SK-N-SH treated with all-trans-retinoic acid at 6 μM for 48 hours (cell line): ENCODE data around the gene DIP2B.
A peak's percentile ranks its signal among the peaks of the same experiment; 100 is the strongest.

Source experiments
- ATAC-seq: fragments of 200-7000 bp; cut with Tn5 transposase; 3 replicates; pipeline ENCODE4 v1.9.1; 2020; ENCODE audit warnings: mild to moderate bottlenecking, moderate library complexity
- ARNTL ChIP-seq: fragments of 450-650 bp; formaldehyde crosslinking; IDR thresholded peaks from 2 replicates; pipeline ENCODE4 v1.5.0; 2020; ENCODE audit warnings: low read depth, mild to moderate bottlenecking, moderate library complexity, borderline replicate concordance
- CREB5 ChIP-seq: fragments of 250-450 bp; sonication (Bioruptor Pico); IDR thresholded peaks from 2 replicates; pipeline ENCODE4 v1.5.1; 2020; ENCODE audit warnings: low read depth, mild to moderate bottlenecking, moderate library complexity
- CSDC2 ChIP-seq: fragments of 250-450 bp; sonication (Bioruptor Pico); IDR thresholded peaks from 2 replicates; pipeline ENCODE4 v1.5.0; 2020; ENCODE audit warnings: mild to moderate bottlenecking, moderate library complexity
- GLIS3 ChIP-seq: fragments of 250-450 bp; sonication (Bioruptor Pico); IDR thresholded peaks from 2 replicates; pipeline ENCODE4 v1.5.0; 2020; ENCODE audit warnings: mild to moderate bottlenecking, moderate library complexity
- ISL1 ChIP-seq: fragments of 250-450 bp; sonication (Bioruptor Pico); IDR thresholded peaks from 2 replicates; pipeline ENCODE4 v2.1.2; 2022; ENCODE audit warnings: mild to moderate bottlenecking, moderate library complexity
- OSR1 ChIP-seq: fragments of 250-450 bp; sonication (Bioruptor Pico); IDR thresholded peaks from 2 replicates; pipeline ENCODE4 v1.8.0; 2022; ENCODE audit warnings: moderate library complexity, mild to moderate bottlenecking, inconsistent platforms
- PPARA ChIP-seq: fragments of 250-450 bp; sonication (Bioruptor Pico); IDR thresholded peaks from 2 replicates; pipeline ENCODE4 v1.5.0; 2020; ENCODE audit warnings: mild to moderate bottlenecking, borderline replicate concordance
- RARB ChIP-seq: fragments of 250-450 bp; sonication (Bioruptor Pico); IDR thresholded peaks from 2 replicates; pipeline ENCODE4 v1.8.0; 2021; ENCODE audit warnings: mild to moderate bottlenecking, moderate library complexity
- SNAI2 ChIP-seq: fragments of 250-450 bp; sonication (Bioruptor Pico); IDR thresholded peaks from 2 replicates; pipeline ENCODE4 v1.5.0; 2020; ENCODE audit warnings: mild to moderate bottlenecking, moderate library complexity
- TCF4 ChIP-seq: fragments of 250-450 bp; sonication (Bioruptor Pico); IDR thresholded peaks from 2 replicates; pipeline ENCODE4 v1.8.0; 2021; ENCODE audit warnings: mild to moderate bottlenecking, moderate library complexity, borderline replicate concordance
- TSHZ2 ChIP-seq: fragments of 250-450 bp; sonication (Bioruptor Pico); IDR thresholded peaks from 2 replicates; pipeline ENCODE4 v1.5.0; 2020; ENCODE audit warnings: mild to moderate bottlenecking, moderate library complexity
- ZNF565 ChIP-seq: fragments of 450-650 bp; formaldehyde crosslinking; conservative IDR thresholded peaks from 2 replicates; pipeline ENCODE4 v1.5.0; 2020; ENCODE audit warnings: low read depth, mild to moderate bottlenecking, moderate library complexity
- ZNF70 ChIP-seq: fragments of 450-650 bp; formaldehyde crosslinking; IDR thresholded peaks from 2 replicates; pipeline ENCODE4 v1.5.0; 2020; ENCODE audit warnings: mild to moderate bottlenecking, moderate library complexity
- ZNF8 ChIP-seq: fragments of 450-650 bp; formaldehyde crosslinking; IDR thresholded peaks from 2 replicates; pipeline ENCODE4 v1.5.0; 2020; ENCODE audit warnings: mild to moderate bottlenecking, moderate library complexity
- TF ChIP-seq, protein P1 (sequence below): fragments of 250-450 bp; sonication (Bioruptor Pico); IDR thresholded peaks from 2 replicates; pipeline ENCODE4 v1.8.0; 2021; ENCODE audit warnings: low read depth, mild to moderate bottlenecking, moderate library complexity, borderline replicate concordance
- TF ChIP-seq, protein P2 (sequence below): fragments of 250-450 bp; sonication (Bioruptor Pico); IDR thresholded peaks from 2 replicates; pipeline ENCODE4 v1.5.1; 2021; ENCODE audit warnings: mild to moderate bottlenecking, moderate library complexity
- TF ChIP-seq, protein P3 (sequence below): fragments of 250-450 bp; sonication (Bioruptor Pico); IDR thresholded peaks from 2 replicates; pipeline ENCODE4 v1.8.0; 2020; ENCODE audit warnings: mild to moderate bottlenecking, moderate library complexity, borderline replicate concordance

The DIP2B gene

GRCh38 chr12:50617657-50618056, 112.9 kb downstream of the DIP2B start:
- no peak for TF ChIP-seq SNAI2
- TF ChIP-seq ZNF565 (CRISPR knock-in tag): no peak
- no peak for TF ChIP-seq CSDC2
- ATAC-seq: no peak

GRCh38 chr12:50618864-50619609, 114.3 kb downstream of the DIP2B start:
- peak; percentile 19; the same call in 2 of the 3 replicates for ATAC-seq
- TF ChIP-seq ZNF8 (CRISPR knock-in tag) (no peak), ISL1 (CRISPR knock-in tag) (peak; percentile 53; the same call in 1 of the 2 replicates)
- TF ChIP-seq, protein P1, sequence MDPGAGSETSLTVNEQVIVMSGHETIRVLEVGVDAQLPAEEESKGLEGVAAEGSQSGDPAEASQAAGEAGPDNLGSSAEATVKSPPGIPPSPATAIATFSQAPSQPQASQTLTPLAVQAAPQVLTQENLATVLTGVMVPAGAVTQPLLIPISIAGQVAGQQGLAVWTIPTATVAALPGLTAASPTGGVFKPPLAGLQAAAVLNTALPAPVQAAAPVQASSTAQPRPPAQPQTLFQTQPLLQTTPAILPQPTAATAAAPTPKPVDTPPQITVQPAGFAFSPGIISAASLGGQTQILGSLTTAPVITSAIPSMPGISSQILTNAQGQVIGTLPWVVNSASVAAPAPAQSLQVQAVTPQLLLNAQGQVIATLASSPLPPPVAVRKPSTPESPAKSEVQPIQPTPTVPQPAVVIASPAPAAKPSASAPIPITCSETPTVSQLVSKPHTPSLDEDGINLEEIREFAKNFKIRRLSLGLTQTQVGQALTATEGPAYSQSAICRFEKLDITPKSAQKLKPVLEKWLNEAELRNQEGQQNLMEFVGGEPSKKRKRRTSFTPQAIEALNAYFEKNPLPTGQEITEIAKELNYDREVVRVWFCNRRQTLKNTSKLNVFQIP (CRISPR knock-in tag): no peak

DNA sequence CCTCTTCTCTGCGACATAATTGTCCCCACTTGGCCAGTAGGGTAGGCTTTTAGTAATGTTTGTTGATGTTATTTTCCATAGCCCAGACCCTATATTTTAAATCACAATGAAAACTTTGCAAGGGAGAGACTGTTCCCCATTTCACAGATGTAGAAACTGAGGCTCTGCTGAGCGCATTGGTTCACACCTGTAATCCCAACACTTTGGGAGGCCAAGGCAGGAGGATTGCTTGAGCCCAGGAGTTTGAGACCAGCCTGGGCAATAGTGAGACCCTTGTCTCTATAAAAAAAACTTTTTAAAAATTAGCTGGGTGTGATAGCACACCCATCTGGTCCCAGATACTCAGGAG, 114.8 kb downstream of the DIP2B start:
- TF ChIP-seq CREB5 (CRISPR knock-in tag): no peak
- no peak for TF ChIP-seq TCF4
- TF ChIP-seq ISL1 (CRISPR knock-in tag): 0 out of 2 replicates have a peak, but pooled peaks have one; percentile 1
- TF ChIP-seq, protein P2, sequence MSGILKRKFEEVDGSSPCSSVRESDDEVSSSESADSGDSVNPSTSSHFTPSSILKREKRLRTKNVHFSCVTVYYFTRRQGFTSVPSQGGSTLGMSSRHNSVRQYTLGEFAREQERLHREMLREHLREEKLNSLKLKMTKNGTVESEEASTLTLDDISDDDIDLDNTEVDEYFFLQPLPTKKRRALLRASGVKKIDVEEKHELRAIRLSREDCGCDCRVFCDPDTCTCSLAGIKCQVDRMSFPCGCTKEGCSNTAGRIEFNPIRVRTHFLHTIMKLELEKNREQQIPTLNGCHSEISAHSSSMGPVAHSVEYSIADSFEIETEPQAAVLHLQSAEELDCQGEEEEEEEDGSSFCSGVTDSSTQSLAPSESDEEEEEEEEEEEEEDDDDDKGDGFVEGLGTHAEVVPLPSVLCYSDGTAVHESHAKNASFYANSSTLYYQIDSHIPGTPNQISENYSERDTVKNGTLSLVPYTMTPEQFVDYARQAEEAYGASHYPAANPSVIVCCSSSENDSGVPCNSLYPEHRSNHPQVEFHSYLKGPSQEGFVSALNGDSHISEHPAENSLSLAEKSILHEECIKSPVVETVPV (CRISPR knock-in tag): no peak
- TF ChIP-seq PPARA (CRISPR knock-in tag): no peak
- no peak for ATAC-seq

DNA sequence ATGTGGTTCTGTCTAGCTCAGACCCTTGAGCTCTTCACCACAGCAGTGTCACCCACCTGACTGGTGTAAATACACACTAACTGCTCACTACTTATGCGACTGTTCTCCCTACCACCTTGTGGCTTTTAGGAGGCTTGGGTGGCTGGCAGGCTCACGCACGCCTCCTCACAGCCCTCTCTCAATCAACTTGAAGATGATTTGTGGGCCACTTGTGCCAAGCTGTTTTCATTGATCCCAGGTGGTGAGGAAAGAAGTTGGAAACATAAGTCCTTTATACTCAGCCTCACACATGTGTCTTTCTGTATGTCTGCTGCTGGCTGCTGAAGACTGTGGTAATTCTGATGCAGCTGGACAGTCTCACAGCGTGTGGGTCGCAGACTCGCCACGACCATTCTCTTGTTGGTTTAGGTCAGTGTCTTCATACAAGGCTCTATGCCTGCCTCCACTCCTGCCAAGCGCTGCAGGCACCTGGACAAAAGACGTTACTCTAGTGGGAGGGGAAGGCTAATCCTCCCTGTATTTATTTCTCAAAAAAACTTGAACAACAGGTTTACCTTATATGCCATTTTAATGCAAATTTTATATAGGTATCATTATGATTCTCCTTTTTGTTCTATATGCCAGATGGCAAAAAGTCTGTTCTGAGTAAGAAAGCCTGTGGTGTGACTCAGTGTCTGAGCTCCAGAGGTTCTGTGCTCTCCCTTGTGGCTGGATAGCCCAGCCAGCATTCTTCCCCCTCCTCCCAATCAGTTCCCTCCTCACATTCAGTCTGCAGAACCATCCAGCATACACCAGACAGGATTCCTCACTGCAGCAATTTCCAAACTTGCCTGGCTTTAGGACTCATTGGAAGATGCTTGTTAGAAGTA, 115.6 kb downstream of the DIP2B start:
- peak; percentile 96 for ATAC-seq

More for the DNA sequence above, 115.6 kb downstream of the DIP2B start:
- TF ChIP-seq ZNF8 (CRISPR knock-in tag) (no peak), RARB (CRISPR knock-in tag) (no peak), TSHZ2 (no peak), ZNF70 (no peak), PPARA (CRISPR knock-in tag) (no peak), SNAI2 (no peak), CSDC2 (no peak), ISL1 (CRISPR knock-in tag) (no peak), CREB5 (CRISPR knock-in tag) (no peak), OSR1 (CRISPR knock-in tag) (no peak), ARNTL (CRISPR knock-in tag) (no peak), GLIS3 (no peak)
- TF ChIP-seq, protein P3, sequence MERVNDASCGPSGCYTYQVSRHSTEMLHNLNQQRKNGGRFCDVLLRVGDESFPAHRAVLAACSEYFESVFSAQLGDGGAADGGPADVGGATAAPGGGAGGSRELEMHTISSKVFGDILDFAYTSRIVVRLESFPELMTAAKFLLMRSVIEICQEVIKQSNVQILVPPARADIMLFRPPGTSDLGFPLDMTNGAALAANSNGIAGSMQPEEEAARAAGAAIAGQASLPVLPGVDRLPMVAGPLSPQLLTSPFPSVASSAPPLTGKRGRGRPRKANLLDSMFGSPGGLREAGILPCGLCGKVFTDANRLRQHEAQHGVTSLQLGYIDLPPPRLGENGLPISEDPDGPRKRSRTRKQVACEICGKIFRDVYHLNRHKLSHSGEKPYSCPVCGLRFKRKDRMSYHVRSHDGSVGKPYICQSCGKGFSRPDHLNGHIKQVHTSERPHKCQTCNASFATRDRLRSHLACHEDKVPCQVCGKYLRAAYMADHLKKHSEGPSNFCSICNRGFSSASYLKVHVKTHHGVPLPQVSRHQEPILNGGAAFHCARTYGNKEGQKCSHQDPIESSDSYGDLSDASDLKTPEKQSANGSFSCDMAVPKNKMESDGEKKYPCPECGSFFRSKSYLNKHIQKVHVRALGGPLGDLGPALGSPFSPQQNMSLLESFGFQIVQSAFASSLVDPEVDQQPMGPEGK (CRISPR knock-in tag): no peak
